SK-N-SH (cell line): Measurements from ENCODE around the gene SHROOM3. TPM values are rescaled to one million over a fixed set of nuclear protein-coding genes. Genes with fewer than 3 reads are reported as not detected.

Experiments
- CTCF ChIA-PET: fragments of 300-600, 350-600 bp; formaldehyde crosslinking; extraction: SDS; loops from one replicate; lab custom pipeline; 2021; lab: Yijun Ruan, JAX
- POLR2A ChIA-PET: fragments of 350-600 bp; sonication (Branson Sonifier 250); formaldehyde crosslinking; extraction: SDS; loops from one replicate; lab custom pipeline; 2020; ENCODE audit warnings: antibody characterized with exemption, inconsistent platforms; lab: Yijun Ruan, JAX
- DNase-seq: peaks from one replicate; pipeline ENCODE4 v3.0.0; 2012
- H2AFZ ChIP-seq: fragments of 200-600 bp; sonication (generic); 2 replicates; pipeline ENCODE4 v1.8.1; 2016; ENCODE audit warnings: antibody characterized with exemption, mild to moderate bottlenecking, low read depth
- H3F3A ChIP-seq: fragments of 200-600 bp; sonication (generic); replicated peaks from 2 replicates; pipeline ENCODE3; 2016; ENCODE audit warnings: antibody characterized with exemption, mild to moderate bottlenecking; ENCODE audit not compliant: insufficient read depth
- H3K27ac ChIP-seq, 2 experiments: fragments of 200-500 bp in 1 of 2; fragments of 200-600 bp in 1 of 2; sonication (Bioruptor generic) in 1 of 2; sonication (generic), shearing (Covaris generic) in 1 of 2; 2 replicates each; pipeline versions ENCODE4 v1.5.1 to v1.6.1; 2014 to 2016; ENCODE audit warnings: low read depth in 2 of 2, inconsistent platforms in 1 of 2, low read length in 1 of 2, mild to moderate bottlenecking in 1 of 2, mixed read lengths in 1 of 2
- H3K27me3 ChIP-seq: fragments of 200-600 bp; sonication (generic), shearing (Covaris generic); 2 replicates; pipeline ENCODE4 v1.6.1; 2016; ENCODE audit warnings: mixed run types; ENCODE audit not compliant: insufficient read depth
- H3K36me3 ChIP-seq, 2 experiments: fragments of 200-500 bp in 1 of 2; fragments of 200-600 bp in 1 of 2; sonication (Bioruptor generic) in 1 of 2; sonication (generic) in 1 of 2; replicated peaks in 1 of 2; 2 replicates each; pipeline versions ENCODE3 to v1.5.1; 2014 to 2016; ENCODE audit warnings: low read length in 1 of 2, mild to moderate bottlenecking in 1 of 2; ENCODE audit not compliant: insufficient read depth in 2 of 2, control insufficient read depth in 1 of 2
- H3K4me1 ChIP-seq, 2 experiments: fragments of 200-500 bp in 1 of 2; fragments of 200-600 bp in 1 of 2; sonication (Bioruptor generic) in 1 of 2; sonication (generic), shearing (Covaris generic) in 1 of 2; 2 replicates each; pipeline versions ENCODE4 v1.5.1 to v1.6.1; 2014 to 2016; ENCODE audit warnings: low read depth in 1 of 2, low read length in 1 of 2, mixed run types in 1 of 2; ENCODE audit not compliant: insufficient read depth in 2 of 2, control insufficient read depth in 1 of 2
- H3K4me2 ChIP-seq: fragments of 200-600 bp; sonication (generic), shearing (Covaris generic); 2 replicates; pipeline ENCODE4 v1.6.1; 2017; ENCODE audit warnings: mixed run types
- H3K4me3 ChIP-seq, 2 experiments: fragments of 200-500 bp in 1 of 2; fragments of 200-600 bp in 1 of 2; sonication (Bioruptor generic) in 1 of 2; sonication (generic), shearing (Covaris generic) in 1 of 2; 2 replicates each; pipeline versions ENCODE4 v1.5.1 to v1.8.1; 2014 to 2016; ENCODE audit warnings: low read depth in 2 of 2, inconsistent platforms in 1 of 2, low read length in 1 of 2, mild to moderate bottlenecking in 1 of 2, mixed read lengths in 1 of 2, moderate library complexity in 1 of 2
- H3K79me2 ChIP-seq: fragments of 200-600 bp; sonication (generic); 2 replicates; pipeline ENCODE4 v1.8.1; 2017; ENCODE audit warnings: mild to moderate bottlenecking; ENCODE audit not compliant: insufficient read depth
- H3K9ac ChIP-seq: fragments of 200-600 bp; sonication (generic); 2 replicates; pipeline ENCODE4 v1.6.1; 2017; ENCODE audit warnings: mixed run types
- H3K9me2 ChIP-seq: fragments of 200-600 bp; sonication (generic); 2 replicates; pipeline ENCODE4 v1.6.1; 2017; ENCODE audit warnings: mixed run types
- H3K9me3 ChIP-seq: fragments of 200-600 bp; sonication (generic); 2 replicates; pipeline ENCODE4 v1.6.1; 2017; ENCODE audit warnings: mixed run types, mild to moderate bottlenecking, moderate library complexity
- H4K20me1 ChIP-seq: fragments of 200-600 bp; sonication (generic); 2 replicates; pipeline ENCODE4 v1.6.1; 2017; ENCODE audit warnings: mild to moderate bottlenecking, mixed run types; ENCODE audit not compliant: insufficient read depth
- ELF1 ChIP-seq: IDR thresholded peaks from 2 replicates; pipeline ENCODE4 v1.4.0; 2012
- GATA2 ChIP-seq: sonication (generic); formaldehyde crosslinking; IDR thresholded peaks from 2 replicates; pipeline ENCODE4 v1.5.0; 2020; ENCODE audit warnings: mild to moderate bottlenecking, missing genetic modification reagents
- TAF1 ChIP-seq: IDR thresholded peaks from 2 replicates; pipeline ENCODE4 v1.6.1; 2012; ENCODE audit warnings: low read depth, mild to moderate bottlenecking, low read length, moderate library complexity, borderline replicate concordance
- TCF12 ChIP-seq: IDR thresholded peaks from 2 replicates; pipeline ENCODE4 v1.4.0; 2012
- TEAD4 ChIP-seq: IDR thresholded peaks from 2 replicates; pipeline ENCODE4 v1.4.0; 2012; ENCODE audit warnings: mild to moderate bottlenecking, borderline replicate concordance; ENCODE audit not compliant: insufficient read depth
- WGBS: methylation state at CpG from one replicate; pipeline ENCODE4 v1.1.6; 2017; ENCODE audit warnings: low lambda C conversion rate; 5-methylcytosine and 5-hydroxymethylcytosine counted together
- polyA plus RNA-seq, 3 experiments: library from polyadenylated mRNA; depleted of rRNA; stranded (reverse); fragments of >200 nt; gene quantifications; 2 replicates each; pipeline ENCODE4 v1.2.3, GENCODE V29; 2012
- TF ChIP-seq, protein P1 (sequence below): IDR thresholded peaks from 2 replicates; pipeline ENCODE4; 2012
- TF ChIP-seq, protein P2 (sequence below): fragments of 150-350 bp; IDR thresholded peaks from 2 replicates; pipeline ENCODE4 v1.6.1; 2016; ENCODE audit warnings: mild to moderate bottlenecking, low read depth, low read length

The SHROOM3 gene
- polyA plus RNA-seq, 1 of the 3 experiments (the other 2 are of a cell fraction) = 4.3 TPM

DNA sequence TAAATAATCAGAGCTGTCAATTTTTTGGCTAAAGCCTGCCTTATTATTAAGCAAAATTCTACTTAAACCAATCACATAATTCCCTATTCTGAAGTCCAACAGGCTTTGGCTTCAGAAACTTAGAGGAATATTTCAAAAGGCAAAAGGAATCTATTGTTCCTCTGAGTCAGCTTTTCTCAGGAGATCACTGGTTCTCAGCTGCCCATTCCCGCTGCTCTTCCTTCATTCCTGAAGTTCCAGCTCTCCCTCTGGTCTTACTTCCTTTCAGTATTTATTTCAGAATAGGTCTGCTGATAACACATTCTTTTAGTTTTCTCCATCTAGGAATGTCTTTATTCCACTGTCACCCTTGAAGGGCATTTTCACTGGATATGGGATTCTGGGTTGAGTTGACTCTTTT is 329.2 kb downstream of the SHROOM3 start:
- no peaks in the 10 kb centered on the region for H3K9me2 ChIP-seq
- H3K4me1 ChIP-seq = peaks cover 0 to 6% of the 10 kb centered on the region in 2 experiments; a peak in 2 of 4 replicates
- H3K9ac ChIP-seq = no peak overlapping the region
- H3K4me3 ChIP-seq = no peak overlapping the region
- no peaks in the 10 kb centered on the region for H3K27me3 ChIP-seq
- H3K36me3 ChIP-seq = peaks cover 47 to 51% of the 10 kb centered on the region in 2 experiments
- H2AFZ ChIP-seq = no peak overlapping the region
- ChIA-PET POLR2A (no interaction called here), CTCF (no interaction called here)
- peaks cover 19% of the 10 kb centered on the region for H3F3A ChIP-seq
- peak overlapping the region; percentile 61 to 62; a peak in 3 of 4 replicates for H3K27ac ChIP-seq
- H3K4me2 ChIP-seq = no peak overlapping the region
- H3K9me3 ChIP-seq = no peaks in the 10 kb centered on the region
- no peaks in the 10 kb centered on the region for H4K20me1 ChIP-seq
- TF ChIP-seq ELF1 = peak; percentile 12; the same call in 1 of the 2 replicates
- TF ChIP-seq TAF1 = no peak
- 0 out of 2 replicates have a peak, but pooled peaks have one; percentile 15 for TF ChIP-seq TCF12
- TF ChIP-seq TEAD4 = peak; percentile 24; the same call in 1 of the 2 replicates
- peaks cover 18% of the 10 kb centered on the region; the same call in 1 of the 2 replicates for H3K79me2 ChIP-seq
- DNase-seq = no peak
- WGBS = 56% methylated on average over 1 of the region's 1 CpG

DNA sequence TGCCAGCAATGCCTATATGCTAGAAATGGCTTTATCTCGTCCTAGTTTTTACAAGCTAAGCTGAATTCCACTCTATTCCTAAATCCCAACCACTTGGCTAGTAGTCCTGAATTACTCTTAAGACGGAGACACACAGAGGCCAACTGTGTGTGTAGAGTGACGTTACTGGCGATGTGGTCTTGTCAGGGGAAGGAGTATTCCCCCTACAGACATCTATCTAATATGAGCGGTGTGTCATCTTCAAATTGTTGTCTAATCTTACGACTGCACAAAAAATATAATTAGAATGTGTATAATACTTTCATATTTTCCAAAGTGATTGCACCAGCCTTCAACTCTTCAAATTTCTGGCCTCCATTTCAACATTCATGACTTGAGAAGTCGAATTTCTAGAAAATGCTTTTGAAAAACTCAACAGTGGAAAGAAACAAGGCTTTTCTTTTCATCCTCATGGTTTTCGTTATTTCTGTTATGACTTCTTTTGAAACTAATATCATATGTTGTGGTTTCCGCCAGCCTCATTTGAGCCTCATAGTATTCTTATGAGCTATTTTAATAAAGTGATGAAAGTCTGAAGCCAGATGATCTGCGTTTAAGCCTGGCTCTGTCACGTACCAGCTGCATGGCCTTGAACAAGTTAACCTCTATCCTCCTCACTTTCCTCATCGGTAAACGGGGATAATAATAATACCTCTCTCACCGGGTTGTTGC is 330.6 kb downstream of the SHROOM3 start:
- ChIA-PET CTCF (interaction anchor here (0.6 to 1.0 kb wide), 3 partner anchors 253 to 261 kb away, joined by 3 to 4 read pairs (median 3); no protein-coding TSS in a partner anchor), POLR2A (no interaction called here)
- Histone ChIP-seq H3K9ac (no peak overlapping the region), H3K36me3 (peaks cover 40 to 43% of the 10 kb centered on the region in 2 experiments), H3K4me2 (no peak overlapping the region), H4K20me1 (no peaks in the 10 kb centered on the region), H3K4me3 (no peak overlapping the region), H3F3A (peaks cover 19% of the 10 kb centered on the region), H3K9me2 (no peaks in the 10 kb centered on the region), H2AFZ (no peak overlapping the region), H3K9me3 (no peaks in the 10 kb centered on the region), H3K27ac (no peak overlapping the region), H3K79me2 (peaks cover 13% of the 10 kb centered on the region; the same call in 1 of the 2 replicates), H3K27me3 (no peaks in the 10 kb centered on the region), H3K4me1 (peaks cover 0 to 6% of the 10 kb centered on the region in 2 experiments; a peak in 2 of 4 replicates)
- 96% methylated on average over 14 of the region's 14 CpGs for WGBS
- TF ChIP-seq, protein P1, sequence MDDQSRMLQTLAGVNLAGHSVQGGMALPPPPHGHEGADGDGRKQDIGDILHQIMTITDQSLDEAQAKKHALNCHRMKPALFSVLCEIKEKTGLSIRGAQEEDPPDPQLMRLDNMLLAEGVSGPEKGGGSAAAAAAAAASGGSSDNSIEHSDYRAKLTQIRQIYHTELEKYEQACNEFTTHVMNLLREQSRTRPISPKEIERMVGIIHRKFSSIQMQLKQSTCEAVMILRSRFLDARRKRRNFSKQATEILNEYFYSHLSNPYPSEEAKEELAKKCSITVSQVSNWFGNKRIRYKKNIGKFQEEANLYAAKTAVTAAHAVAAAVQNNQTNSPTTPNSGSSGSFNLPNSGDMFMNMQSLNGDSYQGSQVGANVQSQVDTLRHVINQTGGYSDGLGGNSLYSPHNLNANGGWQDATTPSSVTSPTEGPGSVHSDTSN = no peak
- TF ChIP-seq GATA2 (CRISPR knock-in tag) (no peak), TCF12 (no peak)
- TF ChIP-seq, protein P2, sequence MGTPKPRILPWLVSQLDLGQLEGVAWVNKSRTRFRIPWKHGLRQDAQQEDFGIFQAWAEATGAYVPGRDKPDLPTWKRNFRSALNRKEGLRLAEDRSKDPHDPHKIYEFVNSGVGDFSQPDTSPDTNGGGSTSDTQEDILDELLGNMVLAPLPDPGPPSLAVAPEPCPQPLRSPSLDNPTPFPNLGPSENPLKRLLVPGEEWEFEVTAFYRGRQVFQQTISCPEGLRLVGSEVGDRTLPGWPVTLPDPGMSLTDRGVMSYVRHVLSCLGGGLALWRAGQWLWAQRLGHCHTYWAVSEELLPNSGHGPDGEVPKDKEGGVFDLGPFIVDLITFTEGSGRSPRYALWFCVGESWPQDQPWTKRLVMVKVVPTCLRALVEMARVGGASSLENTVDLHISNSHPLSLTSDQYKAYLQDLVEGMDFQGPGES = no peak
- no peak for DNase-seq
